ENCODE data around the gene STXBP3.

DNA sequence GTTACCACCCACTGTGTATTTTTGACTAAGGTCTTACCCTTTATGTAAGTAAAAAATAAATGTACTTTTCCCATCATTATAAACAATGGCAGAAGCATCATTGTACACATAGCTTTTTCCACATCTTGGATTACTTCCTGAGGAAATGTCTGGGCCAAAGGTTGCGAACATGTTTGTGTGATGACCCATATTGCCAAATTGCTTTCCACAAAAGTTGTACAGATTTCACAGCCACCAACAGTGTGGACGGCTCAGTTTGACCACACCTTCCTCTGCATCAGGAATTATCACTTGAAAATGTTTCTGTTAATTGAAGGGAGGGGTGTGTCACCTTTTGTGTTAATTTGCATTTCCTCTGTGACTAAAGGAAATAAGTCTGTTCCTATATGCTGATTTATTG lies 84.8 kb downstream of the STXBP3 start:
- TF ChIP-seq EP300 (IDR thresholded peaks at IDR 0.05) (no peak), POLR2A (IDR thresholded peaks at IDR 0.05; ENCODE audit: low read length) (no peak), RAD21 (conservative IDR thresholded peaks at IDR 0.05 in 1 of 2, IDR thresholded peaks at IDR 0.05 in 1 of 2) (no peak), PBX3 (IDR thresholded peaks at IDR 0.05) (no peak)
- TF ChIP-seq, protein P1, sequence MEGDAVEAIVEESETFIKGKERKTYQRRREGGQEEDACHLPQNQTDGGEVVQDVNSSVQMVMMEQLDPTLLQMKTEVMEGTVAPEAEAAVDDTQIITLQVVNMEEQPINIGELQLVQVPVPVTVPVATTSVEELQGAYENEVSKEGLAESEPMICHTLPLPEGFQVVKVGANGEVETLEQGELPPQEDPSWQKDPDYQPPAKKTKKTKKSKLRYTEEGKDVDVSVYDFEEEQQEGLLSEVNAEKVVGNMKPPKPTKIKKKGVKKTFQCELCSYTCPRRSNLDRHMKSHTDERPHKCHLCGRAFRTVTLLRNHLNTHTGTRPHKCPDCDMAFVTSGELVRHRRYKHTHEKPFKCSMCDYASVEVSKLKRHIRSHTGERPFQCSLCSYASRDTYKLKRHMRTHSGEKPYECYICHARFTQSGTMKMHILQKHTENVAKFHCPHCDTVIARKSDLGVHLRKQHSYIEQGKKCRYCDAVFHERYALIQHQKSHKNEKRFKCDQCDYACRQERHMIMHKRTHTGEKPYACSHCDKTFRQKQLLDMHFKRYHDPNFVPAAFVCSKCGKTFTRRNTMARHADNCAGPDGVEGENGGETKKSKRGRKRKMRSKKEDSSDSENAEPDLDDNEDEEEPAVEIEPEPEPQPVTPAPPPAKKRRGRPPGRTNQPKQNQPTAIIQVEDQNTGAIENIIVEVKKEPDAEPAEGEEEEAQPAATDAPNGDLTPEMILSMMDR (IDR thresholded peaks at IDR 0.05) = no peak
